RWPE2 (cell line): ENCODE measurements around the gene PAWR.
A peak's percentile ranks its signal among the peaks of the same experiment; 100 is the strongest.

ENCODE experiments used
- ATAC-seq: fragments of 200-7000 bp; cut with Tn5 transposase; 3 replicates; pipeline ENCODE4 v1.9.1; 2021; ENCODE audit warnings: low read depth
- DNase-seq: peaks from one replicate; pipeline ENCODE4 v3.0.0-alpha.2; 2020; ENCODE audit warnings: low spot score
- H3K27ac ChIP-seq: fragments of 450-650 bp; 2 replicates; pipeline ENCODE4 v1.5.1; 2017; ENCODE audit warnings: mild to moderate bottlenecking; ENCODE audit not compliant: poor library complexity, severe bottlenecking
- H3K27me3 ChIP-seq: fragments of 250-450 bp; sonication (Bioruptor Pico); 2 replicates; pipeline ENCODE4 v1.5.1; 2021; ENCODE audit warnings: mild to moderate bottlenecking, moderate library complexity; ENCODE audit not compliant: insufficient read depth, poor library complexity, severe bottlenecking
- H3K36me3 ChIP-seq: fragments of 250-450 bp; sonication (Bioruptor Pico); 2 replicates; pipeline ENCODE4 v1.5.1; 2020; ENCODE audit warnings: low read depth, mild to moderate bottlenecking, moderate library complexity
- H3K4me1 ChIP-seq: fragments of 250-450 bp; sonication (Bioruptor Pico); 2 replicates; pipeline ENCODE4 v1.5.1; 2021; ENCODE audit warnings: mild to moderate bottlenecking, moderate library complexity; ENCODE audit not compliant: insufficient read depth, poor library complexity, severe bottlenecking
- H3K4me3 ChIP-seq: fragments of 250-450 bp; sonication (Bioruptor Pico); 2 replicates; pipeline ENCODE4 v1.5.1; 2021; ENCODE audit warnings: mild to moderate bottlenecking, moderate library complexity; ENCODE audit not compliant: severe bottlenecking
- H3K9me3 ChIP-seq: fragments of 250-450 bp; sonication (Bioruptor Pico); 2 replicates; pipeline ENCODE4 v1.5.1; 2021; ENCODE audit warnings: mild to moderate bottlenecking, moderate library complexity; ENCODE audit not compliant: severe bottlenecking
- CTCF ChIP-seq: fragments of 450-650 bp; IDR thresholded peaks from one replicate; pipeline ENCODE4 v1.5.1; 2017; ENCODE audit warnings: mild to moderate bottlenecking, moderate library complexity; ENCODE audit not compliant: poor library complexity, severe bottlenecking

PAWR gene

DNA sequence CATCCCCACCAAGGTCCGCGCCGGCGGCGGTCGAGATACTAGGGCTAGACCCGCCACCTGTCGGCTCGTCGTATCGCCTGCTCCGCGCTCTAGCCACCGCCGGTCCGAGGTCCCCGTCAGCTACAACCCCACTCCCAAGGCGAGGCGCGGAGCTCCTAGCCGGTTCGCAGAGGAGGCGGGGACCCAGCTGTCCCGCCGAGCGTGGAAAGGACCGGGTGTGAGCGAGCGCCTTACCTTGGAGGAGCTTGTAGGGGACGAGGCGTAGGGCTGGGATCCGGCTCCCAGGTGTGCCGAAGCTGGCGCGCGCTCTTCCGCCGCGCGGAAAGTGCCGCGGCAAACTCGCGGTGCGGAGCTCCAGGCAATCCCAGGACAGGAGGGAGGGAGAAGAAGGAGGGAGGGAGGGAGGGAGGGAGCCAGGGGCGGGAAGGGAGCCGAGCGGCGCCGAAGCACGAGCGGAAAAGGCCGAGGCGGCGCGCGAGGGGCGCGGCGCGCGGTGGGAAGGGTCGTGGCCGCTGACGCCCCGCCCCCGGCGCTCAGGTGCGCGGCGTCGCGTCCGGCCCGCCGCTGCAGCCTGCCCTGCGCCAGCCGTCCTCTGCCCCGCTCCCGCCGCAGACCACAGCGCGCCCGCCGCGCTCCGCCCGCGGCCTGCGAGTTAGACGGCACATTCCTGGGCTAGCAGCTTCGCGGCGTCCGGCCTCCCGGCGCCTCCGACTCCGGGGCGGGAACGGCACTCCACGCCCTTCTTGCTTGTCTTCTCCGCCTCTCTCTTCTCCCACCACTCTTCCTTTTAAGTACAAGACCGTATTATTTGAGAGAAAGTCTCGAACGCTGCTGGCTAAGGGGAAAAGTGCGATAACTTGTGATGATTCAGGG is at the start of gene PAWR:
Gene PAWR, minus strand, starts transcription at position 327 of the 873 bp plus-strand sequence. CDS start 720 bp downstream, outside the sequence.
- ATAC-seq (peak; percentile 46), DNase-seq (peak; percentile 85)
- TF ChIP-seq CTCF, result peak; percentile 45
- peaks cover 26% of the 10 kb centered on the region for H3K4me1 ChIP-seq
- H3K27me3 ChIP-seq, result no peaks in the 10 kb centered on the region
- peak within 1 kb of the TSS; percentile 97 for H3K27ac ChIP-seq
- no peaks in the 10 kb centered on the region for H3K9me3 ChIP-seq
- H3K4me3 ChIP-seq, result peak within 1 kb of the TSS; percentile 94
- H3K36me3 ChIP-seq, result peaks cover 7% of the 10 kb centered on the region; the same call in 1 of the 2 replicates

DNA sequence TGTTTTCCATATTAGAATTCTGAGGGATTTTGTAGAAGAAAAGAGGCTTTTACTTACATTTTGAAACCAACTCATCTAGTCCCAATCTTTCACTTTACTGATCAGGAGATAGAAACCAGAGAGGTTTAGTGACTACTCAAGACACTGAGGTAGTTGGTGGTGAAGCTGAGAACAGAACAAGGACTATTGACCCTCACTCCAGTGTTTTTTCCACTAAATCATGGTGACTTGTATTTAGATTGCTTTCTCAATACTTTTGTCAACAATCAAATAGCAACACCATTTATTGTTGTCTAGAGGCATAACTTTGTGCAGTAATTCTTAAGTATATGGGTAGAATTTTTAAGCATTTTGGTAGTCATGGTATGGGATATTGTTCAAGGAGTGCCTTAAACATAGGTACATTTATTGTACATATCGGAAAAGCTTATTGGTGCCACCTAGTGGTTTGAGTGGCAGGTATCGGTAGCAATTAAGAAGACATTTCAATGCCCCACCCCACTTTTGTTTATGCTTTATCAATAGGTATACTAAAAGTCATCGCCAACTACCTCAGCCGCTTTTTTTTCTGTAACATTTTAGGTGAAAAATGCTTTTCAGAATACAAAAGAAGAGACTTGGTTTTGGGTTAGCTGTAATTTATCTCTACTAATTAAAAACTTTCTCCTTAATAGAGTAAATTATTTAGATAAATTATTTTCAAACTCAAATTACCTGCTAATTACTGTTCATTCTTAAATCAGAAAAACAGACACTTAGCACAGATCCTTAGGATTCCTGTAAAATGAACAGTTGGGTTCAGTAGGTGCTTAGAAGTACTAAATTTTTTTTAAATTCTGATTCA is 47.3 kb upstream of the PAWR start:
- TF ChIP-seq CTCF, result peak; percentile 91
- H3K27me3 ChIP-seq, result no peaks in the 10 kb centered on the region
- peak; percentile 89 for ATAC-seq
- H3K4me3 ChIP-seq, result no peak overlapping the region
- H3K9me3 ChIP-seq, result no peaks in the 10 kb centered on the region
- no peaks in the 10 kb centered on the region for H3K4me1 ChIP-seq
- DNase-seq, result no peak
- no peak overlapping the region for H3K27ac ChIP-seq
- no peaks in the 10 kb centered on the region for H3K36me3 ChIP-seq

DNA sequence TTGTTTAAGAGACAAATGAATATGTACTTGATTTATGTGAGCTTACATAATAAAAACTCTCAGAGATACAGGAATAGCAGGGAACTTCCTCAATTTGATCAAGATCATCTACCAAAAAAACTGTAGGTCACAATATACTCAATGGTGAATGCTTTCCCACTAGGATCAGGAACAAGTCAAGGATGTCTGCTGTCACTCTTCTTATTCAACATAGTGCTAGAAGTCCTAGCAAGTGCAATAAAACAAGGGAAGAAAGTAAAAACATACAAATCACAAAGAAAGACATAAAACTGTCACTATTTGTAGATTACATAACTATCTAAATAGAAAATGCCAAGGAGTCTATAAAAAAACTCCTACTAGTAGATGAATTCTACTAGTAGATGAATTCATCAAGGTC is 41.9 kb upstream of the PAWR start:
- no peak for ATAC-seq
- H3K27ac ChIP-seq, result no peak overlapping the region
- H3K27me3 ChIP-seq, result no peaks in the 10 kb centered on the region
- no peaks in the 10 kb centered on the region for H3K4me1 ChIP-seq
- no peak overlapping the region for H3K4me3 ChIP-seq
- no peak for DNase-seq
- no peaks in the 10 kb centered on the region for H3K9me3 ChIP-seq
- no peaks in the 10 kb centered on the region for H3K36me3 ChIP-seq
- no peak for TF ChIP-seq CTCF

DNA sequence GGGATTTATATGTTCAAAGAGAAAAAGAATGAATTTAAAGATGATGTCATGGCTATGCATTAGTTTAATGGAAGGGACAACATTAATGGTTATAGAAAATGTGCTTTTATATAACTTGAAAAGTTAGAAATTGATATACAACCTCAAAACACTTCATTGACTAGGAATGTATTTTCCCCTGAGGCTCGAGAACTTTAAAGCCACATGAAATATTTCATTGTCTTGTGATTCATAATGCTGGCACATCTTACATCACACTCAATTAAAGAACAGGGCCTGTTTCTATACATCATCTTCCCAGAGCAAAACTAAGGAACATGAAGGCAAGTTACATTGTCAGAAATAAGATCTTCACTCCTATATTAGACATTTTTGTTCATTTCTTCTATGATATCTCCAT is 35.2 kb upstream of the PAWR start:
- H3K27ac ChIP-seq, result peak overlapping the region; percentile 91

More for the DNA sequence above, 35.2 kb upstream of the PAWR start:
- DNase-seq, result no peak
- Histone ChIP-seq H3K36me3 (no peaks in the 10 kb centered on the region), H3K4me1 (peaks cover 16% of the 10 kb centered on the region), H3K27me3 (no peaks in the 10 kb centered on the region), H3K4me3 (no peak overlapping the region), H3K9me3 (no peaks in the 10 kb centered on the region)
- TF ChIP-seq CTCF, result no peak
- ATAC-seq, result peak; percentile 97
